Left forelimb (tissue), 1 donor: ENCODE measurements around the gene TNNI2.
"Not testable (repeated sequence)": the region's sequence is repeated elsewhere in the genome, so short reads cannot be mapped to it uniquely, and the experiment has no call there.

Experiments used
- DNase-seq: peaks from one replicate; pipeline ENCODE4 v3.0.0-alpha.2; 2018; ENCODE audit warnings: low spot score

Gene TNNI2

GRCh38 chr11:1862588-1863351 is 24.0 kb downstream of the TNNI2 start:
- no peak for DNase-seq

GRCh38 chr11:1863352-1864216 is 24.8 kb downstream of the TNNI2 start:
- DNase-seq: peak; percentile 90

GRCh38 chr11:1864231-1864630 is 25.4 kb downstream of the TNNI2 start:
- no peak for DNase-seq

- DNase-seq: no peak
These were observed 26.3 kb downstream of the TNNI2 start for GRCh38 chr11:1864831-1865665.

- no peak for DNase-seq
These were observed 27.4 kb downstream of the TNNI2 start for GRCh38 chr11:1866226-1866625.

- no peak for DNase-seq
These were observed 28.0 kb downstream of the TNNI2 start for GRCh38 chr11:1866776-1867175.

GRCh38 chr11:1867381-1867780 is 28.6 kb downstream of the TNNI2 start:
- DNase-seq: no peak

GRCh38 chr11:1868056-1868635 is 29.4 kb downstream of the TNNI2 start:
- DNase-seq: no peak

GRCh38 chr11:1868636-1869291 is 30.0 kb downstream of the TNNI2 start:
- DNase-seq: no peak

- no peak for DNase-seq
These were observed 30.9 kb downstream of the TNNI2 start for GRCh38 chr11:1869427-1870325.

- DNase-seq: no peak
These were observed 31.5 kb downstream of the TNNI2 start for GRCh38 chr11:1870326-1870696.

- DNase-seq: no peak
These were observed 32.1 kb downstream of the TNNI2 start for GRCh38 chr11:1870721-1871466.

GRCh38 chr11:1871531-1871930 is 32.8 kb downstream of the TNNI2 start:
- no peak for DNase-seq

GRCh38 chr11:1872267-1872985 is 33.6 kb downstream of the TNNI2 start:
- DNase-seq: no peak

- no peak for DNase-seq
These were observed 34.4 kb downstream of the TNNI2 start for GRCh38 chr11:1873048-1873812.

- not testable (repeated sequence) for DNase-seq
These were observed 35.0 kb downstream of the TNNI2 start for GRCh38 chr11:1873813-1874150.

GRCh38 chr11:1874441-1875092 is 35.8 kb downstream of the TNNI2 start:
- not testable (repeated sequence) for DNase-seq
